Spleen (tissue), 11 donors: ENCODE data around the gene CEP112. TPM values are rescaled to one million over a fixed set of nuclear protein-coding genes. Genes with fewer than 3 reads are reported as not detected.

Experiments
- DNase-seq: peaks from one replicate; pipeline ENCODE4 v3.0.0-alpha.2; 2020
- H3K27ac ChIP-seq, 8 donors: fragments of 200-600 bp; sonication (generic) in 7 of 8; 1 replicate in 4 of 8; 2 replicates in 4 of 8; pipeline versions ENCODE4 v1.5.0 to v1.8.0; 2016 to 2021; ENCODE audit warnings: inconsistent platforms in 4 of 8, mild to moderate bottlenecking in 4 of 8, moderate library complexity in 1 of 8
- H3K27me3 ChIP-seq, 7 donors: fragments of 200-600 bp; sonication (generic) in 6 of 7; replicated peaks in 1 of 7; 1 replicate in 4 of 7; 2 replicates in 3 of 7; pipeline versions ENCODE4 v1.5.0 to v1.8.0; 2016 to 2021; ENCODE audit warnings: inconsistent platforms in 3 of 7, mild to moderate bottlenecking in 1 of 7
- H3K36me3 ChIP-seq, 6 donors: fragments of 200-600 bp; sonication (generic) in 5 of 6; 1 replicate in 4 of 6; 2 replicates in 2 of 6; pipeline versions ENCODE4 v1.5.0 to v1.8.0; 2016 to 2021; ENCODE audit warnings: inconsistent platforms in 2 of 6
- H3K4me1 ChIP-seq, 6 donors: fragments of 200-600 bp; sonication (generic) in 5 of 6; 1 replicate in 3 of 6; 2 replicates in 3 of 6; pipeline versions ENCODE4 v1.5.0 to v1.8.0; 2016 to 2021; ENCODE audit warnings: inconsistent platforms in 3 of 6
- H3K4me3 ChIP-seq, 8 donors: fragments of 200-600 bp; sonication (generic) in 7 of 8; 1 replicate in 4 of 8; 2 replicates in 4 of 8; pipeline versions ENCODE4 v1.5.0 to v1.8.0; 2016 to 2021; ENCODE audit warnings: inconsistent platforms in 4 of 8, mild to moderate bottlenecking in 4 of 8, moderate library complexity in 2 of 8
- H3K9me3 ChIP-seq, 8 donors: fragments of 200-600 bp; sonication (generic) in 7 of 8; 1 replicate in 4 of 8; 2 replicates in 4 of 8; pipeline versions ENCODE4 v1.5.0 to v1.8.0; 2016 to 2021; ENCODE audit warnings: inconsistent platforms in 4 of 8
- CTCF ChIP-seq, 11 experiments: fragments of 200-600 bp in 7 of 11; fragments of 450-650 bp in 4 of 11; sonication (generic) in 4 of 11; IDR thresholded peaks in 8 of 11; conservative IDR thresholded peaks in 3 of 11; 1 replicate in 7 of 11; 2 replicates in 4 of 11; pipeline versions ENCODE4 v1.4.0 to v1.8.0; 2016 to 2021; ENCODE audit warnings: antibody characterized with exemption in 11 of 11, inconsistent platforms in 4 of 11, mild to moderate bottlenecking in 1 of 11
- POLR2A ChIP-seq, 3 donors: fragments of 450-650 bp; IDR thresholded peaks; one replicate each; pipeline ENCODE4 v1.5.1; 2017; ENCODE audit warnings: antibody characterized with exemption in 3 of 3, mild to moderate bottlenecking in 1 of 3
- POLR2AphosphoS5 ChIP-seq, 3 donors: sonication (generic); formaldehyde crosslinking; IDR thresholded peaks; one replicate each; pipeline ENCODE4 v1.5.1; 2017; ENCODE audit warnings: antibody characterized with exemption in 3 of 3
- WGBS, 5 donors: extraction: QIAGEN DNeasy Blood & Tissue Kit in 3 of 5; methylation state at CpG; one replicate each; pipeline versions ENCODE4 v1.1.5 to v1.1.7; 2013 to 2018; 5-methylcytosine and 5-hydroxymethylcytosine counted together
- intact Hi-C: fragments of 100-400 bp; cut with DNase I; formaldehyde crosslinking; loops from one replicate; pipeline ENCODE4 v1.15.0; 2023; ENCODE audit warnings: low total_unique reads
- polyA plus RNA-seq, 3 donors: library from polyadenylated mRNA; stranded (reverse); fragments of 200-250 nt; gene quantifications; one replicate each; pipeline ENCODE4 v1.2.1, GENCODE V29; 2013
- total RNA-seq, 7 donors: library from RNA; depleted of rRNA in 3 of 7; stranded (reverse); fragments of >200 nt in 3 of 7; fragmentation: NEBNext Ultra II Directional in 4 of 7; extraction: Animal tissue kit (Norgen Biotek cat#: 25700) in 4 of 7; gene quantifications; one replicate each; pipeline versions ENCODE4 v1.1.0 to v1.2.1, GENCODE V29; 2016 to 2021
- donor health status: healthy with polysubstance abuse.
- donor health status: DM: no; HTN: no; CAD: no; lungs with moderate emphysema.
- donor health status: DM: no; HTN: no; CAD: no.
- donor health status: Bipolar disorder and iron deficiency.
- donor health status: healthy.
- donor health status: DM: no; HTN: no; CAD: no.
- donor health status: DM: yes; HTN: yes; CAD: no.

CEP112 gene
- total and polyA plus RNA-seq, 10 donors: 3.1 to 31.0 (median 16.8) TPM

- Histone ChIP-seq H3K27ac (no peak overlapping the region), H3K9me3 (peaks cover 0 to 26% (median 15%) of the 10 kb centered on the region in 8 donors), H3K4me3 (no peak overlapping the region), H3K4me1 (no peaks in the 10 kb centered on the region), H3K27me3 (no peaks in the 10 kb centered on the region), H3K36me3 (peaks cover 0 to 14% (median 0%) of the 10 kb centered on the region in 6 donors)
- no peak for DNase-seq
- WGBS, 5 donors: 71 to 87% (median 82%) methylated on average over 2 of the region's 2 CpGs
- intact Hi-C loops: no loop called here
- TF ChIP-seq POLR2AphosphoS5 (IDR thresholded peaks at IDR 0.05): no peak
- TF ChIP-seq POLR2A (IDR thresholded peaks at IDR 0.05): no peak
- no peak for TF ChIP-seq CTCF (IDR thresholded peaks at IDR 0.05 in 8 of 11, conservative IDR thresholded peaks at IDR 0.05 in 3 of 11)
Observed at GRCh38 chr17:65930140-65930730, 261.7 kb downstream of the CEP112 start.

GRCh38 chr17:65926599-65926998 is 265.3 kb downstream of the CEP112 start:
- H3K27me3 ChIP-seq: no peaks in the 10 kb centered on the region
- TF ChIP-seq POLR2AphosphoS5 (IDR thresholded peaks at IDR 0.05) (no peak), CTCF (IDR thresholded peaks at IDR 0.05 in 8 of 11, conservative IDR thresholded peaks at IDR 0.05 in 3 of 11) (no peak), POLR2A (IDR thresholded peaks at IDR 0.05) (no peak)
- no peaks in the 10 kb centered on the region for H3K4me1 ChIP-seq
- no peak overlapping the region for H3K27ac ChIP-seq
- intact Hi-C loops: no loop called here
- peaks cover 0 to 14% (median 0%) of the 10 kb centered on the region in 6 donors for H3K36me3 ChIP-seq
- DNase-seq: no peak
- 91 to 98% (median 96%) methylated on average over 5 of the region's 5 CpGs for WGBS, 5 donors
- no peak overlapping the region for H3K4me3 ChIP-seq
- peaks cover 0 to 1% (median 0%) of the 10 kb centered on the region in 8 donors for H3K9me3 ChIP-seq

GRCh38 chr17:65925606-65926307 is 266.2 kb downstream of the CEP112 start:
- Histone ChIP-seq H3K36me3 (peaks cover 0 to 14% (median 0%) of the 10 kb centered on the region in 6 donors), H3K9me3 (no peaks in the 10 kb centered on the region), H3K4me3 (no peak overlapping the region), H3K4me1 (no peaks in the 10 kb centered on the region), H3K27ac (no peak overlapping the region), H3K27me3 (no peaks in the 10 kb centered on the region)
- no peak for DNase-seq
- intact Hi-C loops: no loop called here
- 85 to 94% (median 89%) methylated on average over 8 of the region's 8 CpGs for WGBS, 5 donors
- TF ChIP-seq CTCF (IDR thresholded peaks at IDR 0.05 in 8 of 11, conservative IDR thresholded peaks at IDR 0.05 in 3 of 11): no peak
- no peak for TF ChIP-seq POLR2A (IDR thresholded peaks at IDR 0.05)
- no peak for TF ChIP-seq POLR2AphosphoS5 (IDR thresholded peaks at IDR 0.05)

GRCh38 chr17:65920996-65921395 is 270.9 kb downstream of the CEP112 start:
- TF ChIP-seq CTCF (IDR thresholded peaks at IDR 0.05 in 8 of 11, conservative IDR thresholded peaks at IDR 0.05 in 3 of 11) (no peak), POLR2AphosphoS5 (IDR thresholded peaks at IDR 0.05) (no peak), POLR2A (IDR thresholded peaks at IDR 0.05) (no peak)
- no peak for DNase-seq
- 40 to 62% (median 54%) methylated on average over 6 of the region's 6 CpGs for WGBS, 5 donors
- no peak overlapping the region for H3K4me3 ChIP-seq
- peaks cover 0 to 1% (median 0%) of the 10 kb centered on the region in 6 donors for H3K36me3 ChIP-seq
- no peak overlapping the region for H3K27ac ChIP-seq
- no peaks in the 10 kb centered on the region for H3K27me3 ChIP-seq
- no peaks in the 10 kb centered on the region for H3K9me3 ChIP-seq
- peaks cover 0 to 12% (median 1%) of the 10 kb centered on the region in 6 donors for H3K4me1 ChIP-seq
- intact Hi-C loops: no loop called here
